ENCODE data around the gene SH3PXD2A.

SH3PXD2A gene

GRCh38 chr10:103572347-103573204 is 282.8 kb downstream of the SH3PXD2A start:
- DNase-seq, result no peak

DNA sequence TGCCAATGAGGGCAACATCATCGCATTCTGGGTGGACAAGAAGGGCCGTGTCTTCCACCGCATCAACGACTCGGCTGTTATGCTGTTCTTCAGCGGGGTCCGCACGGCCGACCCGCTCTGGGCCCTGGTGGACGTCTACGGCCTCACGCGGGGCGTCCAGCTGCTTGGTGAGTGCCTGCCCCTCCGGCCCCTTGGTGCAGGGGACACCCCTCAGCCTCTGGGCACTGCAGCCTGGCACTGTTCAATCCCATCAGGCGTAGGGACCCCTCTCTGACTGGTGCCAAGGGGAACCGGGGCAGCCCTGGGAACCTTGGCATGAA is 283.8 kb downstream of the SH3PXD2A start:
- DNase-seq, result no peak

GRCh38 chr10:103570844-103571655 is 284.3 kb downstream of the SH3PXD2A start:
- no peak for DNase-seq

DNA sequence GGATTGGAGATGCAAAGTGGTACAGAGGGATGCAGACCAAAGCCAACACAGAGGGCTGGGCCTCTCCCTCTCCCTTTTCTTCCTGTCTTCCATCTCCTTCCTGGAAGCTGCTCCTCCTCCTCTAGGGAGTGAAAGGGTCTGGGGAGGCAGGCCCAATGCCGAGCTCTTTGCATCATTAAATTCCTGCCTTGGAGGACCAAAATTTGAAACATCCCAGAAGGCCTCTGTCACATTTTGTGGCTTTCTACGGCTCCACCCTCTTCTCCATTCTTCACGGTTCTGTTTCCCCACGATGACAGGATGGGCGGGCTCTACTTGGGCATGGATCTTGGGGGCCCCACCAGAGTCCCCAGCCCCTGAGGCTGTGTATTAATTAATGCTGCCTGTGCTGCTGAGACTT is 285.5 kb downstream of the SH3PXD2A start:
- no peak for DNase-seq

DNA sequence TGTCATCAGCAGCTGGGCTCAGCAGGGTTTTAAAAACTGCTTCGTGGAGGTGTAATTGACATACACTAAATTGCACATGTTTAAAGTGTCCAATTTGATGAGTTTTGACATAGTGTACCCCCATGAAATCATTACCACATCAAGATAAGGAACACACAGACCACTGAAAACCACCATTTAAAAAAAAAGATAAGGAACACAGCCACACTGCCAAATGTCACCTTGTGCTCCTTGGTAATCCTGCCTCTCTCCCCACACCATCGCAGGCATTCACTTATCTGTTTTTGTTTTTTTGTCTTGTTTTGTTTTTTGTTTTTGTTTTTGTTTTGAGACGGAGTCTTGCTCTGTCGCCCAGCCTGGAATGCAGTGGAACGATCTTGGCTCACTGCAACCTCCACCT is 286.9 kb downstream of the SH3PXD2A start:
- no peak for DNase-seq

DNA sequence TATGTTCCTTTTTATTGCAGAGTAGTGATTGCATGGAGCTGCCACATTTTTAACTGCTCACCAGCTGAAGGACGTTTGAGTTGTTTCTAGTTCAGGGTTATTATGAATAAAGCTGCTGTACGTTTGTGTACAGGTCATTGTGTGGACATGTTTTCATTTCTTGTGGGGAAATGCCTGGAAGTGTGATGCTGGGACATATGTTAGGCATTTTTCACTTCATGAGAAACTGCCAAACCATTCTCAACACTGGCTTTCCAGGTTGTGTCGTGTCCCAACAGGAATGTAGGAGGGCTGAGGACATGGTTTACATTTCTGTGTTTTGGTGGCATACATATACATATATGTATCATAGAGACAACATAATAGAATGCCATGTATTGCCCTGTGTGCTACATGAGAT is 288.8 kb downstream of the SH3PXD2A start:
- DNase-seq, result no peak

- no peak for DNase-seq
Observed at GRCh38 chr10:103564776-103565520, 290.4 kb downstream of the SH3PXD2A start.

GRCh38 chr10:103564116-103564501 is 291.3 kb downstream of the SH3PXD2A start:
- DNase-seq, result no peak

DNA sequence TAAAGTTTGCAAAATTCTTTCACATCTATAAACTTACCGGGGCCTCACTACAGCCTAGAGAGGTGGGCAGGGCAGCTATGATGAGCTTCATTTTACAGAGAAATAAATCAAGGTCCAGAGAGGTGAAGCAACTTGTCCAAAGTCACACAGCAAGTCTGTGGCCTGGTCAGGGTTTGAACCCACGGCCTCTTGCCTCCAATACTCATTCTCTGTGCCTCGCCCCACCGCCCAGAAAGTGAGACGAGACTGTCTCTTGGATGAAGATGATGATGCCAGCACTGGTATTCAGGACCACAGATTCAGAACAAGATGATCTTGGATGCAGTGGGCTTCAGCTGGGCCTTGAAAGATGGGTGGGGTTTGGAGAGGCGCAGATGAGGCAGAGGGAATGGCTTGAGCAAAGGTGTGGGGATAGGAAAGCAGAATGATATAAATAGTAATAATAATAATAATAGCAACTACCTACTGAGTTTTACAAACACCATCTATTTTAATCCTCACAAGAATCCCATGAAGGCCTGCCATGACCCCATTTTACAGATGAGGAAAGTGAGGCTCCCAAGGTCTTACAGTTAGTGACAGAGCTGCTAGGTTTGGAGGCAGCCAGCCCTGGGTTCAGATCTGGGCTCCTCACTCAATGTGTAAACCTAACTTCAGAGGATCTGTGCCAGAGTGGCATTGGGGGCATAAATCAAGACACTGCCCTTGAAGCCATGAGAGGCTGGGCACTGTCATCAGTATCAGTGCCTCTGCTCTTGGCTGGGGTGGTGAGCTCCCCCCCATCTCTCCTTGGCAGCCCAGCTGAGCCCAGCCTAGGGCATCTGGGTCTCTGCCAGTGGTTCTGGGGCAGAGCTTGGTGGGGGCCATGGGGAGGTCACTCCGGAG is 291.9 kb downstream of the SH3PXD2A start:
- DNase-seq, result no peak

GRCh38 chr10:103562383-103562782 is 293.0 kb downstream of the SH3PXD2A start:
- no peak for DNase-seq

- no peak for DNase-seq
Observed at GRCh38 chr10:103560886-103561285, 294.5 kb downstream of the SH3PXD2A start.

DNA sequence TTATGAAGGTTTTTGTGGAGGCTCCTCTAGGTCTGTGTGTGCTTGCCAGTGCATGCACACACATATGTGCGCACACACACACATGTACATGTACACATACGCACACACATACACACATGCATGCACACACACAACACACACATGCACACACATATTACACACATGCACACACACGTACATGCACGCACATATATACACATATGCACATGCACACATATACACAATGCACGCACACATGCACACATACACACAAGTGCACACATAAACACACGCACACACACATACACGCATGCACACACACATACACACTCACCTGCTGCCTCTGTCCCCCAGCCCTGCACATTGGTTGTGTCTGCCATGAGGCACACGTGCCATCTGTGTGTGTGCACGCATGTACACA is 295.6 kb downstream of the SH3PXD2A start:
- DNase-seq, result no peak

DNA sequence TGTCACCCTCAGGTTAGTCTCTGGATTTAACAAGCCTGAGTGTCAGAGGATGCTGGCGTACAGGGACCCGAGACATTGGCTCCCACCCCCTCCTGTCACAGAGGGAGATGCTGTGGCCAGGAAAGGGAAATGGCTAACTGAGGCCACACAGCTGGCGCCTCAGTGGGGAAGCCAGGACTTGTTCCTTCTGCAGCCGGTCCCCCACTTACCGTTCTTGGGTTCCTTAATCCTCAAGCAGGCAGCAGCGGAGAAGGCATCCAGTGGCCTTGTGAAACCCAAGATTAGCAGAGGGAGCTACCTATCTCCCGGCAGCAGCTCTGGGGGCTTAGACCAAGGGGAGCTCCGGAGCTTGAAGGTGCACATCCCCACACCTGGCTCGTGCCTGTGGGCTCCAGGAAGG is 296.5 kb downstream of the SH3PXD2A start:
- no peak for DNase-seq

DNA sequence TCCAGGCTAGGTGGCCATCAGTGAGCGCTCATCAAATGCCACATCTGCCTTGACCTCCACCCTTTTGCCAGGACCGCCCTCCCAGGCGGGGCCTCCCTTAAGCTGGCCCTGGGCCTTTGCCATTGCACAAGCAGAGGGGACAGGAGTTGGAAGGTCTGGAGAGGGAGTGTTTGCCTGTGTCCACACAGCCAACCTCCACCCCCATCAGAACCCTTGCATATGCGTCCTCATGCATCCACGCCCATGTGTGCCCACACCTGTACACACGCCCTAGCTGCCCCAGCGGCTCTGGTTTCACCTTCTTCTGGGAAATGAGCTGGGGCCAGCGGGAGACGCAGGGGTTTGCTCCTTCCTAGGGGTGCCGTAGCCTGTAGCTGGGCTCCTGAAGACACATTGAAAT is 297.9 kb downstream of the SH3PXD2A start:
- DNase-seq, result no peak

GRCh38 chr10:103556383-103557007 is 298.9 kb downstream of the SH3PXD2A start:
- DNase-seq, result no peak

GRCh38 chr10:103555712-103556111 is 299.7 kb downstream of the SH3PXD2A start:
- no peak for DNase-seq

GRCh38 chr10:103555325-103555649 is 300.1 kb downstream of the SH3PXD2A start:
- DNase-seq, result no peak

DNA sequence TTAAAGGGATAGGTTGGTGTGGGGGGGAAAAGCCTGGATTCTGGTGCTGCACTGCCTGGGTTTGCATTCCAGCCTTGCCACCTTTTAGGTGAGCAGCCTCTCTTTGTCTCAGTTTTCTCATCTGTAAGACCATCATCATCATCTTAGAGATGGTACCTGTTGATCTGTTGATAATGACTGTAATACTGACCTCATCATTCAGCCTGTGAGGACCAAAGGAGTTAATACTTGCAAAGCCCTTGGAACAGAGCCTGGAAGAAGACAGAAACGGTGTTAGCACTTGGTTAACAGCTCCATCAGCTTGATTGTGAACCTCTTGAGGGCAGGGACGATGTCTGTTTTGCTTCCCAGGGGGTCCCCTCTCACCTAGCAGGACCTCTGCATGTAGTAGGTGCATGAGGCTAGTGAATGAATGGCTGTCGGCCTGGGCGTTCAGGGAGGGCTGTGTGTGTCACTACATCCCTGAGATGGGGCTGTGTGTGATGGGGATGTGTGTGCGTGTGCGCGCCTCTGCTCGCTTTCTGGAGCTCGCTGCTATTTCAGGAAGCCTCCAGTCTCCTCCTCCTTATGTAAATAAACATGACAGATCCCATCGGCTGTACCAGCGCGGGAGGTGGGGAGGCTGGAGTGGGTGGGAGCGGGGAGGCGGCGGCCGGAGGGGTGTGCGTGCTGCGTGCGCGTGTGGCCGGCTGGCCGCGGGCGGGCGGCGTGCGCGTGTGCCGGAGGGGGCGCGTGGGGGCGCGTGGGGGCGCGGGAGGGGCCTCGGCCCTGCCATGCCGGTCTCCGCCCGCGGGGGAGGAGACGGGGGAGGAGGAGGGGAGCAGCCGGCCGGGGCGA is 300.7 kb downstream of the SH3PXD2A start:
- no peak for DNase-seq

DNA sequence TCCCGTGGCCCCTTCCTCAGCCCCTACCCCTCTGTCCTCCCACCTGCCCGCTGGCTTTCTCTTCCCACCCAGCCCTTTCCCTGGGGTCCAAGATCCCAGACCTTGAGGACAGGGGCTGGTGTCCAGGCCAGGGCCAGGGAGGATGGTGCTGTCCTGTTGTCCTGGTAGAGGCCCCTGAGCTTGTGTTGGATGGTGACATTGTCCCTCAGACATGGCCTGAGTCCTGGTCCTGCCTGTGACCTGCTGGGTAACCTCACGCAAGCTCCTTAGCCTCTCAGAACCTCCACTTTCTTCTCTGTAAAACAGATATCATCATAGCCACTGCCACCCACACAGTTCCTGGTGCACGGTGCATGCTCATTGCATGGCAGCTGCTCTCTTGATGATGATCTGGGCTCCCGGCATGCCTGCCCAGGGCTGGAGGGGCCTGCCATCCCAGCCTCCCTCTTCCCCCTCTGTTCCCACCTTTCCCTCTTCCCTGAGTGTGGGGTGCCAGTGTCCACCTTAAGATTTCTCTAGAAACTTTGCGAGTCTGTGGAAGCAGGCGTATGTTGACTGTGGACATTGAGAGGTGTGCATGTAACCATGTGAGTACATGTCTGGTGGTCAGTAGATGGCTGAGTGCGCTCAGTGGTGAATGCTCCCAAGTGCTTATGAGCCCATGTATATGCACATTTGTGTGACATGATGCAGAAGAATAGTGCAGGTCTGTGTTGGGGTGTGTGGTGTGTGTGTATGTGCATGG is 301.5 kb downstream of the SH3PXD2A start:
- no peak for DNase-seq
